NCI-H2107 treated with DMSO at 0.1 percent for 48 hours (cell line): ENCODE results near the gene ARHGAP24.
"Not testable (repeated sequence)": the region's sequence is repeated elsewhere in the genome, so short reads cannot be mapped to it uniquely, and the experiment has no call there.

Experiments
- DNase-seq: peaks from one replicate; lab custom pipeline; 2025; ENCODE audit not compliant: unreplicated experiment; lab: John Stamatoyannopoulos, UW

Gene ARHGAP24

DNA sequence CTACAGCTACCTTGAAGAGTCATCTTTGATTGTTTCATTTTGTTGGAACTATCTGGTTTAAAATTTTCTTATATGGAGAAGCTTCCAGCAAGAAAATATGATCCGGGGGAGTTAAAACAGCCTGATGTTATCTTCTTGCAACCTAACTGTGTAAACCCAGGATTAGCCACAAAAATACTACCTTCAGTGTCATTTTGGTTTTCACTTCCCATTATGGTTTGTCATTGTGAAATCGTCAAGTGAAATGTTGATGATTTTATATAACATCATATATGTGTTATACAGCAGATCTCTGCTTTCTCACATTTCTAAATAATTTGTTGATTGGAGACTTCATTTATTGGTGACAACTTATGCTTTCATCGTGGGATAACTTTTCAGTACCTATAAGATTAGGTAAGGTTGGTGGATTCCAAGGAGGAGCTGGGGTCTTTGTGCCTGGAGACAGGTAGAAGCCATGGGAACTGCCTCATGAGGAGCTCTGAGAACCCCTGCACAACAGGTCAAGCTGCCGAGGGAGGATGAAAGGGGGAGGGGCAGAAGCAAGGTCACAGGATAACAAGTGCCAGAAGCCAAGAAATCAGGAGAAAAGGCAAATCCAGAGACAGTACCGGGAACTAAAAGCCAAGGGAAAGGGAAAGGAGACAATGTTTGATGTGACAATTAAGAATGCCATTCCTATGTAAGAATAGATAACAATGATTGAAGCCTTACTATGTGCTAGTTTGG, 7.2 kb downstream of the ARHGAP24 start:
- DNase-seq = no peak

GRCh38 chr4:85486425-85487086, 11.6 kb downstream of the ARHGAP24 start:
- no peak for DNase-seq

GRCh38 chr4:85488416-85488815, 13.5 kb downstream of the ARHGAP24 start:
- peak; percentile 13 for DNase-seq

DNA sequence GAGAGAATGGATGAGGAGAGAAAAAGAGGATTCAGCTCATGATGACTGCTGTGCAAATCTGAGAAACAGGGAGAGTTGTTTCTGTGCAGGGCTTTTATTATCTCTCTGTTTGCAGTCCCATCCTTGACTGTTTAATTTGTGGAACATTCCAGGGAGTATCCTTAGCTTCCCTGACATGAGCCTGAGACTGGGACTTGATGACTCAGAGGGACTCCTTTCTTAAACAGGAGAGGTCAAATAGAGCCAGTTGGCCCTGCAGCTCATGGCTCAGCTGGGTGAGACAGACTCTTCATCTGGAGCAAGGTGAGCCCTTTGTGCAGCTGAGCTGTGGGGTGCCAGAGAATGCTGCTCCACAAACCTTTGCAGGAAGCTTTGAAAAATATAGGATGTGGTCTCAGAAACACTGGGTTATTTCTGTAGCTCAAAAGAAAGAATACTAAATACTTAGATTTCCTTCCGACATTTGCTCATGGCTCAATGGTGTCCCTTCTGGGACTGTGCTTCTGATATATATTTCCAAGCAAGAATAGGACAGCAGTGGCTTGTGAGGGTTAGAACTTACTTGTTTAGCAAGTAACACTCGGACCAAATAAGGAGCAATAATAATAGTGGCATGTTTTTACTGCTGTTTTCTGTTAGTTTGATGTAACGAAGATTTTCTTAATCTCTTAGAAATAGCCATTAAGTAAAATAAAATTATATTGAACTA, 14.5 kb downstream of the ARHGAP24 start:
- DNase-seq = no peak

DNA sequence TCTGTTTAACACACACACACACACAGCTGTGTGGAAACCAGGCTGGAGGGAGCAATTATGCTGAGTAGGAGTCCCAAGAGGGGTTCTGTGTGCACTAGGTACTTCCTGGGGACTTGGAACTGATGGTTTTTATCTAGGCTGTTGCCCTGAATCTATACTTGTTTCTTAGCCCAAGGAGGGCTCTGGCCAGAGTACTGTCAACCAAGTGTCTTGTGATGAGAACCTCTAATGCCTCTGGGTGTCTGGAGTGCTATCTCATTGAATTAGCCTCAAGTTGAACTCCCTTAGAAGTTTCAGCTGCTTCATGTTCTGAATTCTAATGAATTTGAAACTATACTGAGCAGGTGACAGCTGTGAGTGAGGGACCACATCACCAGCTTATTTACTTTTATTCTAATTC, 16.6 kb downstream of the ARHGAP24 start:
- peak; percentile 35 for DNase-seq

DNA sequence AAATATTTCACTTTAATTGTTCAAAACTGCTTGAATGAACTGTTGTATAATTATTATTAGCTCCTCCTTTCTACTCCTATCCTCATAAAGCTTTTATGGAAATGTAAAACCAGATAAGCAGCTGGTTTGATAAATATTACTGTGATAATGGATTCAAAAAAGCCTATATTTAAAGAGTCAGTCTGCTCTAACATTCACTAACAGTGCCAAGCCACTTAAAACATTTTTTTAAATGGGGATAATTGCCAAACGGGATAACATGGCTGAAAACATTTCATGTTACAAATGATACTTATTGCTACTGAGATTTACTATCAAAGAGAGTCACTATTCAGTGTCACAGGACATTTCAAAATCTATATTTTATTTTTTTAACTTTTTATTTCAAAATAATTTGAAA, 17.4 kb downstream of the ARHGAP24 start:
- no peak for DNase-seq

GRCh38 chr4:85495621-85496020, 20.7 kb downstream of the ARHGAP24 start:
- no peak for DNase-seq

DNA sequence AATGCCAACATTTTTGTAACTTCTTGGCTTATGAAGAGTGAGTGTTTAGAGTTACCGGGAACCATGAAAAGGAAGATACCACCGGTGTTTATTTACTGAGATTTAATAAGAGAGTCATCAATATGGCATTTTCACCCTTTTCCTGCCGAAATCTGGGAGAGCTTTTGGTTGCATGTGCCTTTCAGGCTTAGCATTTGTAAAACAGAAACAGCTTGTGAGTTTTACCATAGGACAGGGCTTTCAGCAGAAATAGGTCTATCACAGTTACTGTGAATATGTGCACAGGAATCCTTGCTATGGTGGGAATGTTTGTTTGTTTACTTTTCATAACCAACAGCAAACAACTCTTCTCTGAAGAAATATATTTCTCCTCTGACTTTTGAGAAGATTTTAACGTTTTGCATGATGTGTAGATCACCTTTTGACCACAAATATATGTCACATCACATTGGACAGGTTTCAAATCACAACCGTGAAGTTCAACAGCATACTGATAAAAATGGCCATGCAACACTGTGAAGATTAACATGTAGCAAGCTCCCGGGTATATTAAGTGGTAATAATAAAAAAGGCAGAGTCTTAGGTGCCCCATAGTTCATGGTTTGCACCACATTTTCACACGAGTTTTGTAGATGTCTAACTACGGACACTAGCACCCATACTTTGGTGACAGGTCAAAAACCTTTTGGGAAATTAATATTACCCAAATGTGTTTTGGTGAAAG, 21.3 kb downstream of the ARHGAP24 start:
- DNase-seq = no peak

DNA sequence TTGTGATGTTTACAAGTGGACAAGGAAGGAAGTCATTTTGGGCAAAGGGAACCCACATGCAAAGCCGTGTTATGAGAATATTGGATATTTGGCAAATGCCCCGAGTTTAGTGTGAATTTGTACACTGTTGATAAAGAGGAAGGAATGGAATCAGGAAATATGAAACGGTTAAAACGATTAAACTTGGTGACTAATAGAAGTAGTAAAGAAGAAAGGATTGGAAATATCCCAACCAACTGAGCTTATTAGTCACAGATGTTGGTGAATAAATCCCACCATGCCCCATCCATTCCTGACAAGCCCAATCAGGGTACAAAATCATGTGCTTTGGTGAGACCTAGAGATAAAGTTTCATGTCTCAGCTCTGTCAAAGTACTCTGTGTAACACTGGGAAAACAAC, 22.0 kb downstream of the ARHGAP24 start:
- DNase-seq = no peak

- DNase-seq = no peak
Measured at GRCh38 chr4:85498068-85498733, 23.3 kb downstream of the ARHGAP24 start.

DNA sequence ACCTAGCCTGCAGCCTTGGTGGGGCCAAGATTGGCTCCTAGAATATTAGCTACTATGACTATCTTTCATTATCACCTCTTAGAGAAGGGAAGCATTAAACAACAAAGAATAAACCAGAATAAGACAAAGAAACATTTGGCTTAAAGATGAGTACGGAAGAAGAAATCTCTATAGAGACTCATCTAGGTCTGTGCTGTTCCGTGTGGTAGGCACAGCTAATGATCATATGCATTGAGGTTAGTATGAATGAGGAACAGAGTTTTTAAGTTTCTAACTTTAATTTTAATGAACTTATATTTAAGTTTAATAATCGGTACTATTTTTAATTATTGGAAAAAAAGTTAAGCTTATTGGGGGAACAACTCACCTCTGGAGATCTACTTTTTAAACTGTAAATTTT, 24.6 kb downstream of the ARHGAP24 start:
- DNase-seq = no peak

DNA sequence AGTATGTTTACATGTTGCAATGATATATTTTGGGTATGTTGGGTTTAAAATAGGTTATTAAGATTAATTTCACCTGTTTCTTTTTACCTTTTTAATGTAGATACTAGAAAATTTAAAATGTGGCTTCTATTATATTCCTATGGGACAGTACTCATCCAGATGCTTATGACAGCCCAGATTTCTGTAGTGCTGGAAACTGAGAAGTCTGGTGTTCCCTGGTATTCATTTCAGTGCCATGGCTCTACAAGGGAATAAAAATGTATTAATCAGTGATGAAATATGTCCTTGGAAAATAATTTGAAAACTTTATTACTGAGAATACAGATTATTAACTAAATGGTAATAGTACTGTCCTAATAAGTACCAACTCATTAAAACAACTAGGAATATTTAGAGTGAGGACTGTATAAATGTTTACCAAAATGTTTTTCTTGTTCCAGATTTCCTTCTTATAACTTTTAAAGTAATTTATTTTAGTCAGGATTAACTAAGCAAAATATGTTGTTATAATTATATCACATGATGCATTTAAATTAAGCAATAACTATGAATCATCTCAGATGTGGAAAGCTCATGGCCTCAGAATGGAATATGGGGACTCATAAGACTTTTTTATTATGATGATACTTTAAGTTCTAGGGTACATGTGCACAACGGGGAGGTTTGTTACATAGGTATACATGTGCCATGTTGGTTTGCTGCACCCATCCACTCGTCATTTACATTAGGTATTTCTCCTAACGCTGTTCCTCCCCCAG, 25.3 kb downstream of the ARHGAP24 start:
- DNase-seq = no peak

GRCh38 chr4:85501145-85501544, 26.2 kb downstream of the ARHGAP24 start:
- not testable (repeated sequence) for DNase-seq

- no peak for DNase-seq
Measured at GRCh38 chr4:85508654-85509053, 33.7 kb downstream of the ARHGAP24 start.

- DNase-seq = no peak
Measured at GRCh38 chr4:85509882-85510631, 35.1 kb downstream of the ARHGAP24 start.

GRCh38 chr4:85510632-85510984, 35.7 kb downstream of the ARHGAP24 start:
- DNase-seq = no peak

- DNase-seq = no peak
Measured at GRCh38 chr4:85512446-85513205, 37.7 kb downstream of the ARHGAP24 start.

DNA sequence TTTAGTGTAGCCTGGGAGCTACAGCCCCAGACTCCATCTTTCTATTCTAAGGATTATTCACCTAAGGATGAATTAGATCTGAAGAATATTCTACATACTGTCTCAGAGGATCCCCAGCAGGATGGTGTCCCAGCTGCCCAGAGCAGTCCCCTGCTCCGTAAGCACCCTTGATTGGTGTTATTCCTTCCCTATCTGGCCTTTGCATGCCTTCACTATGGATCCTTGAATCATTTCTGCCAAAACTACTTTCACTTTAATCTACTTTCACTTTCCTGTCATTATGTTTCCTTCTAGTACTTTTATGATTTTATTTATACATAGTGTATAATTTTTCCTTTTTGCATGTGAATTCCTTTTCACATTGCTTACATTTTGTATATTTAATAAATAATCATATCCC, 39.2 kb downstream of the ARHGAP24 start:
- no peak for DNase-seq

DNA sequence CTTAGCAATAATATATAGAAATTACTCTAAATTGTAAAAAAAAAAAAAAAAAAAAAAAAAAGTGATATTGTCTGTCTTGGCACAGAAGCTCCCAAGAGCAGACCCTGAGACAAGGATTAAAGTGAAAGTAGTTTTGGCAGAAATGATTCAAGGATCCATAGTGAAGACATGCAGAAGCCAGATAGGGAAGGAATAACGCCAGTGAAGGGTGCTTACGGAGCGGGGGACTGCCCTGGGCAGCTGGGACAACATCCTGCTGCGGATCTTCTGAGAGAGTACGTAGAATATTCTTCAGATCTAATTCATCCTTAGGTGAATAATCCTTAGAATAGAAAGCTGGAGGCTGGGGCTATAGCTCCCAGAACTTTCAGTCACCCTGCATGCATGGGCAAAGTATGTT, 39.8 kb downstream of the ARHGAP24 start:
- no peak for DNase-seq
